Suprapubic skin (tissue), 4 donors: Measurements from ENCODE around the gene ARHGEF7. TPM values are rescaled to one million over a fixed set of nuclear protein-coding genes. Genes with fewer than 3 reads are reported as not detected.

Experiments used
- DNase-seq, 2 donors: peaks; one replicate each; pipeline ENCODE4 v3.0.0-alpha.2; 2019; ENCODE audit warnings: low spot score in 2 of 2
- H3K27ac ChIP-seq: fragments of 200-600 bp; sonication (generic); one replicate; pipeline ENCODE4 v1.5.1; 2019
- H3K27me3 ChIP-seq: fragments of 200-600 bp; sonication (generic); one replicate; pipeline ENCODE4 v1.5.1; 2019
- H3K36me3 ChIP-seq: fragments of 200-600 bp; sonication (generic); one replicate; pipeline ENCODE4 v1.5.1; 2019
- H3K4me1 ChIP-seq: fragments of 200-600 bp; sonication (generic); one replicate; pipeline ENCODE4 v1.5.1; 2019
- H3K4me3 ChIP-seq: fragments of 200-600 bp; sonication (generic); one replicate; pipeline ENCODE4 v1.5.1; 2019; ENCODE audit warnings: mild to moderate bottlenecking
- H3K9me3 ChIP-seq: fragments of 200-600 bp; sonication (generic); one replicate; pipeline ENCODE4 v1.5.1; 2019
- CTCF ChIP-seq, 2 donors: fragments of 200-600 bp in 1 of 2; fragments of 450-650 bp in 1 of 2; sonication (generic) in 1 of 2; IDR thresholded peaks; one replicate each; pipeline ENCODE4 v1.5.1; 2016 to 2019; ENCODE audit warnings: antibody characterized with exemption in 2 of 2, mild to moderate bottlenecking in 1 of 2, moderate library complexity in 1 of 2
- EP300 ChIP-seq: sonication (generic); formaldehyde crosslinking; IDR thresholded peaks from one replicate; pipeline ENCODE4 v1.6.1; 2017; ENCODE audit warnings: antibody characterized with exemption
- POLR2A ChIP-seq, 2 donors: fragments of 450-650 bp; IDR thresholded peaks; one replicate each; pipeline ENCODE4 v1.6.1; 2017; ENCODE audit warnings: antibody characterized with exemption in 2 of 2, mild to moderate bottlenecking in 2 of 2, moderate library complexity in 2 of 2
- POLR2AphosphoS5 ChIP-seq, 3 donors: sonication (generic); formaldehyde crosslinking; IDR thresholded peaks; one replicate each; pipeline ENCODE4 v1.6.1; 2017; ENCODE audit warnings: antibody characterized with exemption in 3 of 3
- WGBS: methylation state at CpG from one replicate; pipeline ENCODE4 v1.1.5; 2018; 5-methylcytosine and 5-hydroxymethylcytosine counted together
- total RNA-seq, 4 donors: library from RNA; depleted of rRNA; stranded (reverse); fragments of >200 nt; gene quantifications; one replicate each; pipeline ENCODE4 v1.1.0, GENCODE V29; 2016

ARHGEF7 gene
- total RNA-seq, 4 donors from 2014 or later, result 72.1 to 210 (median 99.6) TPM

- no peak for TF ChIP-seq POLR2A (IDR thresholded peaks at IDR 0.05)
- no peak for TF ChIP-seq EP300
- TF ChIP-seq CTCF (IDR thresholded peaks at IDR 0.05), result no peak
- no peak for TF ChIP-seq POLR2AphosphoS5 (IDR thresholded peaks at IDR 0.05)
- no peaks in the 10 kb centered on the region for H3K36me3 ChIP-seq
- H3K4me3 ChIP-seq, result no peak overlapping the region
- H3K27me3 ChIP-seq, result no peaks in the 10 kb centered on the region
- H3K4me1 ChIP-seq, result peaks cover 50% of the 10 kb centered on the region
- no peak for DNase-seq
- no peaks in the 10 kb centered on the region for H3K9me3 ChIP-seq
- 92% methylated on average over 14 of the region's 14 CpGs for WGBS
- no peak overlapping the region for H3K27ac ChIP-seq
Measured at GRCh38 chr13:111181977-111182376, 66.9 kb downstream of the ARHGEF7 start.

GRCh38 chr13:111183087-111183645 lies 68.1 kb downstream of the ARHGEF7 start:
- no peak for TF ChIP-seq POLR2AphosphoS5 (IDR thresholded peaks at IDR 0.05)
- no peak for TF ChIP-seq CTCF (IDR thresholded peaks at IDR 0.05)
- Histone ChIP-seq H3K36me3 (no peaks in the 10 kb centered on the region), H3K27ac (no peak overlapping the region), H3K27me3 (no peaks in the 10 kb centered on the region), H3K4me1 (peaks cover 50% of the 10 kb centered on the region), H3K9me3 (no peaks in the 10 kb centered on the region), H3K4me3 (no peak overlapping the region)
- 95% methylated on average over 6 of the region's 6 CpGs for WGBS
- no peak for DNase-seq

- 84% methylated on average over 10 of the region's 10 CpGs for WGBS
- DNase-seq, result no peak
- H3K4me3 ChIP-seq, result no peak overlapping the region
- no peak for TF ChIP-seq EP300
- no peak for TF ChIP-seq POLR2AphosphoS5 (IDR thresholded peaks at IDR 0.05)
- no peak for TF ChIP-seq CTCF (IDR thresholded peaks at IDR 0.05)
- TF ChIP-seq POLR2A (IDR thresholded peaks at IDR 0.05), result no peak
- H3K27me3 ChIP-seq, result no peaks in the 10 kb centered on the region
- no peaks in the 10 kb centered on the region for H3K36me3 ChIP-seq
- no peak overlapping the region for H3K27ac ChIP-seq
- no peaks in the 10 kb centered on the region for H3K9me3 ChIP-seq
- H3K4me1 ChIP-seq, result peaks cover 50% of the 10 kb centered on the region
Measured at GRCh38 chr13:111183959-111184358, 68.8 kb downstream of the ARHGEF7 start.

DNA sequence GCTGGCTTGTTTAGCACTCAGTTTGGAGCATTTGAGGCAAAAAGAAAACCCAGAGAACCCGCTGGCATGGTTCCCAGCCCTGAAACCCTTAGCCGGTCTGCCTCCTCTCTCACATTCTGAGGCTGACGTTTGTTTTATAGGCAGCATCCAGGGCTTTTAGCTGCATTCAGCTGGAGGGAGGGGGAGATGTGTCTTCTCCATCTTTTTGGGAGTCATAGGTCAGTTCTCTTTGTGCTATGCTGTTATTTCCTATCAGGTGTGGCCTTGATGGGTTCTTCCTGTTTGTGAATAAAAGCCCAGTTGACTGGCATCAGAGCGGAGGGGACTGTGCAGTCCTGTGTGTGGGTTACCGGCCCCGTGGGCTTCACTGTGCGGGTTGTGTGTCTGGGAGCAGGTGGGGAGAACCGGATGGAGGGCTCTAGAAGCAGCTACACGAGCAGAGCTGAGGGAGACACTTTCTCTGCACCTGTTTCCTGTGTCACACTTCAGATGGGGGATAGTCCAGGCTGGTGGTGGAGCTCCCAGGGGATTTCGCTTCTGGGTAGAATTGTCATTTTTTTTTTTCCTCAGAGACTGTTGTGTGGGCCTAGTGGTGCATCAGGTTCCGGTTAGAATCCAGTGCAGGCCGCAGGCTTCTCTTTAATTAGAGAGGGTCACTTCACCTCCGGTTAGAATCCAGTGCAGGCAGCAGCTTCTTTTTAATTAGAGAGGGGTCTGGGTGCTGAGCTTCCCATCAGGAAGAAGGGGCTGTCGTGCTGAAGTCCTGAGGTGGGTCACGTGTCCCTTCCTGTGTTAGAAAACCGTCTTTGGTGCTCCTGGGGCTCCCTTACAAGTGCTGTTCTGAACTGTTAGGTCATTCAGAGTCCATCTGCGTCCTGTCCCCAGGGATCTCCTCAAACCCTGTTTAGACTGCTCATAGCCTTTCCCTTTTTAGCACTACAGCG lies 69.6 kb downstream of the ARHGEF7 start:
- Histone ChIP-seq H3K9me3 (no peaks in the 10 kb centered on the region), H3K27me3 (no peaks in the 10 kb centered on the region), H3K27ac (peak overlapping the region; percentile 35), H3K36me3 (no peaks in the 10 kb centered on the region), H3K4me3 (no peak overlapping the region), H3K4me1 (peaks cover 54% of the 10 kb centered on the region)
- WGBS, result 62% methylated on average over 18 of the region's 18 CpGs
- no peak for TF ChIP-seq POLR2AphosphoS5 (IDR thresholded peaks at IDR 0.05)
- TF ChIP-seq POLR2A (IDR thresholded peaks at IDR 0.05), result no peak
- no peak for TF ChIP-seq CTCF (IDR thresholded peaks at IDR 0.05)
- TF ChIP-seq EP300, result no peak
- no peak for DNase-seq

DNA sequence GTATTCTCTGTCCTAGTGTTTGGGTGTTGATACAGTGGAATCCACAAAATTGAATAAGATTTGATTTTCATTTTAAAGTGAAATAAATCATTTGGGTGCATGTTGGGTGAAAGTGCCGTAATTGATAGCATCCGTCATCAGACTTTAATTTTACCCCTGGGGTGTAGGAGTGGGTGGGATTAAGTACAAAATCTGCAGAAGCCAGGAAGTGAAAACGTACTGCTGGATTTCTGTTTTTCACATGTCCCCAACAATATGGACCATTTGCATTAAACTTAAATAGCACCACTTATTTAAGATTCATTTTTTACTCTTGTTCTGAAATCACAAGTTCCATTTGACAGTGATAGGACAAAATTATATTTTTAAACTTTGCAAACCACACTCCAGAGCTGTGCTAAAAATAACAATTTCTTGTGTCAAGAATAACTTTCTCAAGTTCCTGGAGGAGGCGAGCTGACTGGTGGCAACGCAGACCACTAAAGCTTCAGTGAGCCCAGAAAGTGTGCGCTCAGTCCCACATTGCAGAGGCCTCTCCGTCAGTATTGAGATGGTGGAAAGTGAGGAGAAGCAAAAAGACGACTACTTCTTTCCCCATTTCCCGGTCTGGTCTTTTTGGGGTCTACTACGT lies 71.3 kb downstream of the ARHGEF7 start:
- WGBS, result 82% methylated on average over 10 of the region's 10 CpGs
- Histone ChIP-seq H3K4me1 (peaks cover 66% of the 10 kb centered on the region), H3K4me3 (no peak overlapping the region), H3K9me3 (no peaks in the 10 kb centered on the region), H3K27me3 (no peaks in the 10 kb centered on the region), H3K36me3 (no peaks in the 10 kb centered on the region), H3K27ac (no peak overlapping the region)
- TF ChIP-seq POLR2A (IDR thresholded peaks at IDR 0.05), result no peak
- no peak for TF ChIP-seq CTCF (IDR thresholded peaks at IDR 0.05)
- no peak for TF ChIP-seq EP300
- TF ChIP-seq POLR2AphosphoS5 (IDR thresholded peaks at IDR 0.05), result no peak
- DNase-seq, result no peak
